K562 (cell line): ENCODE measurements around the gene SUPT20H. TPM values are rescaled to one million over a fixed set of nuclear protein-coding genes. Genes with fewer than 3 reads are reported as not detected.

ENCODE experiments used
- CBX1 ChIP-seq: sonication (generic); IDR thresholded peaks from 2 replicates; pipeline ENCODE4 v1.6.1; 2016; ENCODE audit warnings: antibody characterized with exemption, low read depth, mild to moderate bottlenecking
- CCNT2 ChIP-seq: IDR thresholded peaks from 2 replicates; pipeline ENCODE4 v1.6.1; 2011; ENCODE audit warnings: borderline replicate concordance, low read depth, mild to moderate bottlenecking, moderate library complexity, mixed read lengths, low read length; ENCODE audit not compliant: insufficient read length; ENCODE audit errors: extremely low read depth
- EP400 ChIP-seq: fragments of 450-650 bp; IDR thresholded peaks from 2 replicates; pipeline ENCODE4 v1.6.1; 2017; ENCODE audit warnings: antibody characterized with exemption, mild to moderate bottlenecking, moderate library complexity
- ESRRA ChIP-seq: fragments of 450-650 bp; IDR thresholded peaks from 2 replicates; pipeline ENCODE4 v1.6.1; 2014; ENCODE audit warnings: low read depth, mild to moderate bottlenecking, moderate library complexity, borderline replicate concordance
- HNRNPL ChIP-seq: fragments of 200-400 bp; formaldehyde crosslinking; IDR thresholded peaks from 2 replicates; pipeline ENCODE4 v1.6.1; 2017; ENCODE audit warnings: low read depth, mild to moderate bottlenecking, low read length
- MAX ChIP-seq: sonication (generic); formaldehyde crosslinking; IDR thresholded peaks from 2 replicates; pipeline ENCODE4 v1.9.0; 2022; ENCODE audit warnings: mild to moderate bottlenecking, missing genetic modification reagents
- PCBP1 ChIP-seq: fragments of 200-400 bp; formaldehyde crosslinking; IDR thresholded peaks from 2 replicates; pipeline ENCODE4 v1.6.1; 2018; ENCODE audit warnings: mild to moderate bottlenecking, low read depth, low read length; ENCODE audit not compliant: poor library complexity, severe bottlenecking
- SAFB ChIP-seq: fragments of 200-400 bp; formaldehyde crosslinking; IDR thresholded peaks from 2 replicates; pipeline ENCODE4 v1.6.1; 2017; ENCODE audit warnings: low read depth, low read length, borderline replicate concordance
- SIN3B ChIP-seq: fragments of 450-650 bp; IDR thresholded peaks from 2 replicates; pipeline ENCODE4 v1.6.1; 2017; ENCODE audit warnings: low read depth, mild to moderate bottlenecking, moderate library complexity
- SLC30A9 ChIP-seq: fragments of 250-450 bp; sonication (Bioruptor Pico); IDR thresholded peaks from 2 replicates; pipeline ENCODE4 v1.8.0; 2022; ENCODE audit warnings: mild to moderate bottlenecking, moderate library complexity
- SMAD1 ChIP-seq: fragments of 150-350 bp; IDR thresholded peaks from 2 replicates; pipeline ENCODE4 v1.6.1; 2014; ENCODE audit warnings: low read length, low read depth; ENCODE audit not compliant: partially characterized antibody
- SP2 ChIP-seq: IDR thresholded peaks from 2 replicates; pipeline ENCODE4 v1.6.1; 2011; ENCODE audit warnings: mild to moderate bottlenecking, low read depth, low read length, moderate library complexity; ENCODE audit not compliant: poor library complexity, severe bottlenecking; ENCODE audit errors: extremely low read depth
- TARDBP ChIP-seq: fragments of 450-650 bp; IDR thresholded peaks from 2 replicates; pipeline ENCODE4 v1.6.1; 2016
- polyA plus RNA-seq, 8 experiments: library from polyadenylated mRNA; depleted of rRNA in 4 of 8; stranded (reverse) in 5 of 8; unstranded in 3 of 8; fragments of >200 nt; fragmentation: Nextera tagmentation in 2 of 8; fragmentation: Illumina TruSeq in 1 of 8; extraction: Ambion mirVana in 2 of 8; extraction: Trizol in 1 of 8; gene quantifications; 2 replicates each; pipeline versions ENCODE4 v1.2.1 to v1.2.3, GENCODE V29; 2011 to 2014; ENCODE audit warnings: inconsistent platforms in 1 of 8, missing spikeins in 1 of 8
- total RNA-seq, 7 experiments: library from RNA; depleted of rRNA in 6 of 7; stranded (reverse); fragments of >200 nt in 6 of 7; fragmentation: Illumina TruSeq in 2 of 7; extraction: Trizol in 2 of 7; gene quantifications; 2 replicates each; pipeline versions ENCODE4 v1.2.1 to v1.2.3, GENCODE V29; 2011 to 2021; ENCODE audit warnings: low replicate concordance in 1 of 7

The SUPT20H gene
- total and polyA plus RNA-seq, 9 of the 15 experiments (the other 6 are each of a cell fraction or from before 2014, with no cell fraction given): 11.4 to 71.8 (median 31.7) TPM

GRCh38 chr13:36999054-36999714 lies 60.3 kb downstream of the SUPT20H start, which contains the start of gene ALG5 (continued):
- TF ChIP-seq CCNT2: peak; percentile 91
- peak; percentile 44 for TF ChIP-seq PCBP1
- TF ChIP-seq CBX1: 0 out of 2 replicates have a peak, but pooled peaks have one; percentile 62
- TF ChIP-seq SP2: peak; percentile 67
- TF ChIP-seq HNRNPL: peak; percentile 59; the same call in 1 of the 2 replicates
- TF ChIP-seq SIN3B: peak; percentile 94
- TF ChIP-seq MAX: peak; percentile 50; the same call in 1 of the 2 replicates
- TF ChIP-seq SMAD1: no peak
- peak; percentile 65; the same call in 1 of the 2 replicates for TF ChIP-seq SAFB
- 0 out of 2 replicates have a peak, but pooled peaks have one; percentile 52 for TF ChIP-seq TARDBP
- peak; percentile 64; the same call in 1 of the 2 replicates for TF ChIP-seq EP400
- TF ChIP-seq SLC30A9 (CRISPR knock-in tag): no peak
- TF ChIP-seq ESRRA: 0 out of 2 replicates have a peak, but pooled peaks have one; percentile 40
- TF ChIP-seq, all 486 proteins: peak for 97
